Natural killer cell (primary cell): ENCODE data around the gene HPCA. TPM values are rescaled to one million over a fixed set of nuclear protein-coding genes. Genes with fewer than 3 reads are reported as not detected.
A peak's percentile ranks its signal among the peaks of the same experiment; 100 is the strongest.

Source experiments
- ATAC-seq, 3 donors: fragments of 150-1000 bp in 2 of 3; fragments of 200-7000 bp in 1 of 3; cut with Tn5 transposase; 1 replicate in 1 of 3; 2 replicates in 2 of 3; pipeline ENCODE4 v1.10.0; 2021; ENCODE audit warnings: mild to moderate bottlenecking in 2 of 3, moderate library complexity in 2 of 3
- DNase-seq, 2 donors: peaks; one replicate each; pipeline versions ENCODE4 v3.0.0 to v3.0.0-alpha.2; 2013 to 2021; ENCODE audit warnings: mixed read lengths in 1 of 2
- H3K27ac ChIP-seq: one replicate; pipeline ENCODE4 v1.5.1; 2013; ENCODE audit warnings: mild to moderate bottlenecking, low read length
- H3K27me3 ChIP-seq: one replicate; pipeline ENCODE4 v1.6.1; 2013; ENCODE audit warnings: low read length; ENCODE audit not compliant: control insufficient read depth, insufficient read depth
- H3K36me3 ChIP-seq: one replicate; pipeline ENCODE4 v1.6.1; 2013; ENCODE audit warnings: low read length; ENCODE audit not compliant: control insufficient read depth, insufficient read depth
- H3K4me1 ChIP-seq: one replicate; pipeline ENCODE4 v1.6.1; 2013; ENCODE audit warnings: low read length; ENCODE audit not compliant: control insufficient read depth, insufficient read depth
- H3K4me3 ChIP-seq: one replicate; pipeline ENCODE4 v1.5.1; 2013; ENCODE audit warnings: low read length
- H3K9me3 ChIP-seq: one replicate; pipeline ENCODE4 v1.6.1; 2013; ENCODE audit warnings: low read length; ENCODE audit not compliant: control insufficient read depth, insufficient read depth
- H3K27ac Mint-ChIP-seq, 2 donors: one replicate each; pipeline ENCODE4 v1.8.0; 2022; ENCODE audit warnings: mild to moderate bottlenecking in 2 of 2, mixed read lengths in 2 of 2, moderate library complexity in 1 of 2
- H3K27me3 Mint-ChIP-seq, 2 donors: one replicate each; pipeline ENCODE4 v1.8.0; 2022; ENCODE audit warnings: low read depth in 2 of 2, mixed read lengths in 2 of 2
- H3K36me3 Mint-ChIP-seq: one replicate; pipeline ENCODE4 v1.8.0; 2022; ENCODE audit warnings: mixed read lengths
- H3K4me1 Mint-ChIP-seq, 2 donors: one replicate each; pipeline ENCODE4 v1.8.0; 2022; ENCODE audit warnings: mixed read lengths in 2 of 2
- H3K4me3 Mint-ChIP-seq: one replicate; pipeline ENCODE4 v1.8.0; 2022; ENCODE audit warnings: mild to moderate bottlenecking, moderate library complexity, mixed read lengths
- H3K9me3 Mint-ChIP-seq, 2 donors: one replicate each; pipeline ENCODE4 v1.8.0; 2022; ENCODE audit warnings: mixed read lengths in 2 of 2
- WGBS: methylation state at CpG from one replicate; pipeline ENCODE4 v1.1.7; 2013; ENCODE audit warnings: missing lambda C conversion rate; ENCODE audit not compliant: insufficient coverage; 5-methylcytosine and 5-hydroxymethylcytosine counted together
- intact Hi-C: fragments of 100-400 bp; cut with micrococcal nuclease; formaldehyde crosslinking; loops from one replicate; pipeline ENCODE4 v1.14.2; 2022
- total RNA-seq, 4 donors: library from RNA; stranded (reverse); fragments of 120-200 nt in 1 of 4; gene quantifications; one replicate each; pipeline versions ENCODE4 v1.2.3 to v1.2.4, GENCODE V29; 2013 to 2022
- TF ChIP-seq, protein P1 (sequence below): fragments of 200-600 bp; IDR thresholded peaks from one replicate; pipeline ENCODE4 v1.8.0; 2022; ENCODE audit warnings: antibody characterized with exemption

Gene HPCA
- total RNA-seq, 3 donors from 2014 or later (not counting 1 experiment from before 2014, with no cell fraction given): 0.59 TPM; not detected in 2

GRCh38 chr1:32933742-32934322 is 47.5 kb downstream of the HPCA start:
- peak overlapping the region in 1 of 2 donors; percentile 42 for H3K27ac Mint-ChIP-seq
- DNase-seq (no peak), ATAC-seq (no peak)
- H3K36me3 Mint-ChIP-seq: peaks cover 20% of the 10 kb centered on the region
- no peaks in the 10 kb centered on the region for H3K9me3 Mint-ChIP-seq
- Histone ChIP-seq H3K4me3 (no peak overlapping the region), H3K4me1 (no peaks in the 10 kb centered on the region), H3K27me3 (no peaks in the 10 kb centered on the region), H3K27ac (no peak overlapping the region), H3K36me3 (peaks cover 34% of the 10 kb centered on the region), H3K9me3 (no peaks in the 10 kb centered on the region)
- TF ChIP-seq, protein P1, sequence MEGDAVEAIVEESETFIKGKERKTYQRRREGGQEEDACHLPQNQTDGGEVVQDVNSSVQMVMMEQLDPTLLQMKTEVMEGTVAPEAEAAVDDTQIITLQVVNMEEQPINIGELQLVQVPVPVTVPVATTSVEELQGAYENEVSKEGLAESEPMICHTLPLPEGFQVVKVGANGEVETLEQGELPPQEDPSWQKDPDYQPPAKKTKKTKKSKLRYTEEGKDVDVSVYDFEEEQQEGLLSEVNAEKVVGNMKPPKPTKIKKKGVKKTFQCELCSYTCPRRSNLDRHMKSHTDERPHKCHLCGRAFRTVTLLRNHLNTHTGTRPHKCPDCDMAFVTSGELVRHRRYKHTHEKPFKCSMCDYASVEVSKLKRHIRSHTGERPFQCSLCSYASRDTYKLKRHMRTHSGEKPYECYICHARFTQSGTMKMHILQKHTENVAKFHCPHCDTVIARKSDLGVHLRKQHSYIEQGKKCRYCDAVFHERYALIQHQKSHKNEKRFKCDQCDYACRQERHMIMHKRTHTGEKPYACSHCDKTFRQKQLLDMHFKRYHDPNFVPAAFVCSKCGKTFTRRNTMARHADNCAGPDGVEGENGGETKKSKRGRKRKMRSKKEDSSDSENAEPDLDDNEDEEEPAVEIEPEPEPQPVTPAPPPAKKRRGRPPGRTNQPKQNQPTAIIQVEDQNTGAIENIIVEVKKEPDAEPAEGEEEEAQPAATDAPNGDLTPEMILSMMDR: no peak
- intact Hi-C loops: loop anchor here (1.0 to 5.0 kb wide), 4 partner anchors 68 to 433 kb away; no protein-coding TSS in a partner anchor
- peaks cover 0 to 11% of the 10 kb centered on the region in 2 donors for H3K4me1 Mint-ChIP-seq
- no peaks in the 10 kb centered on the region for H3K27me3 Mint-ChIP-seq
- whole genome bisulfite sequencing: 89% methylated on average over 3 of the region's 3 CpGs
- no peak overlapping the region for H3K4me3 Mint-ChIP-seq

DNA sequence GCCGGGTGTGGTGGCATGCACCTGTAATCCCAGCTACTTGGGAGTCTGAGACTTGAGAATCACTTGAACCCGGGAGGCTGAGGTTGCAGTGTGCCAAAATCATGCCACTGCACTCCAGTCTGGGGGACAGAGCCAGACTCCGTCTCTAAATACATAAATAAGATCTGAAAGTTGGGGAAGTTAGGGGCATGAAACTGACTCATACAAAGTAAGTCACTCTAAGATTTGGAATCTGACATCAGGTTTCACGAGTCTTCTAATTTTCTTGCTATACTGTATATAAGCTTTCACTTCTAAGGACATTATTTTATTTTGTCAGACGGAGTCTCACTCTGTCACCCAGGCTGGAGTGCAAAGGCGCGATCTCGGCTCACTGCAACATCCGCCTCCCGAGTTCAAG is 48.2 kb downstream of the HPCA start:
- Mint-ChIP-seq H3K36me3 (peaks cover 20% of the 10 kb centered on the region), H3K27me3 (no peaks in the 10 kb centered on the region), H3K4me1 (peaks cover 4 to 14% of the 10 kb centered on the region in 2 donors), H3K27ac (no peak overlapping the region), H3K4me3 (no peak overlapping the region), H3K9me3 (no peaks in the 10 kb centered on the region)
- TF ChIP-seq, protein P1: no peak
- no peak for DNase-seq
- Histone ChIP-seq H3K27me3 (no peaks in the 10 kb centered on the region), H3K27ac (no peak overlapping the region), H3K4me3 (no peak overlapping the region), H3K36me3 (peaks cover 36% of the 10 kb centered on the region), H3K4me1 (no peaks in the 10 kb centered on the region), H3K9me3 (no peaks in the 10 kb centered on the region)
- ATAC-seq: no peak
- 97% methylated on average over 10 of the region's 10 CpGs for WGBS
- intact Hi-C loops: loop anchor here (5.0 kb wide), 2 partner anchors 68 to 433 kb away; no protein-coding TSS in a partner anchor

DNA sequence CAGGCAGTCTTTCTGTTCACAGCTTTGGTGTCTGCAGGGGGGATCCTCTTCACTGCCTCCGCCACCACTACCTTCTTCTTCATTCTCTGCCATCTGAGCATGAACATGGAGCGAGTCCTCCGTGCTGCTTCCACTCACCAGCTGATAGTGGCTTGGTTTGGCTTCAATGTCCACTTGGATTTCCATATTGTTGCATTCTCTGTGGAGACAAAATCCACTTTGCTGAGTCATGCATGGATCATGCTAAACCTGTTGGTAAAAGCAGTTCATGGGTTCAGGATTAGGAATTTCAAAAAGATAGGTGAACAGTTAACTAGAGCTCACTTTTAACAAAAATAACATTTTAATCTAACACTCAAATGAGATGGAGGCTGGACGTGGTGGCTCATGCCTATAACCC is 50.8 kb downstream of the HPCA start:
- H3K27ac Mint-ChIP-seq: no peak overlapping the region

More for the DNA sequence above, 50.8 kb downstream of the HPCA start:
- no peak overlapping the region for H3K4me3 Mint-ChIP-seq
- DNase-seq (no peak), ATAC-seq (no peak)
- Histone ChIP-seq H3K27me3 (no peaks in the 10 kb centered on the region), H3K4me1 (peaks cover 6% of the 10 kb centered on the region), H3K4me3 (no peak overlapping the region), H3K36me3 (peaks cover 56% of the 10 kb centered on the region), H3K27ac (no peak overlapping the region), H3K9me3 (no peaks in the 10 kb centered on the region)
- H3K9me3 Mint-ChIP-seq: no peaks in the 10 kb centered on the region
- TF ChIP-seq, protein P1: no peak
- intact Hi-C loops: no loop called here
- peaks cover 16 to 27% of the 10 kb centered on the region in 2 donors for H3K4me1 Mint-ChIP-seq
- no peaks in the 10 kb centered on the region for H3K27me3 Mint-ChIP-seq
- peaks cover 20% of the 10 kb centered on the region for H3K36me3 Mint-ChIP-seq
- 96% methylated on average over 4 of the region's 4 CpGs for WGBS
